NCI-H2081 treated with DMSO at 0.1 percent for 48 hours (cell line): Measurements from ENCODE around the gene KIZ.

Experiments
- DNase-seq: peaks from one replicate; lab custom pipeline; 2025; lab: John Stamatoyannopoulos, UW

KIZ gene

GRCh38 chr20:21266191-21266536 lies 140.3 kb downstream of the KIZ start:
- no peak for DNase-seq

- DNase-seq, result no peak
Measured at GRCh38 chr20:21269772-21270171, 143.9 kb downstream of the KIZ start.

- no peak for DNase-seq
Measured at GRCh38 chr20:21270806-21271205, 144.9 kb downstream of the KIZ start.

- DNase-seq, result no peak
Measured at GRCh38 chr20:21272279-21272678, 146.4 kb downstream of the KIZ start.

GRCh38 chr20:21272679-21273078 lies 146.8 kb downstream of the KIZ start:
- no peak for DNase-seq

GRCh38 chr20:21273755-21274386 lies 148.0 kb downstream of the KIZ start:
- no peak for DNase-seq

GRCh38 chr20:21278829-21279228 lies 152.9 kb downstream of the KIZ start:
- no peak for DNase-seq

GRCh38 chr20:21279706-21280521 lies 154.0 kb downstream of the KIZ start:
- no peak for DNase-seq

GRCh38 chr20:21280522-21281016 lies 154.7 kb downstream of the KIZ start:
- DNase-seq, result no peak

GRCh38 chr20:21286775-21287174 lies 160.9 kb downstream of the KIZ start:
- no peak for DNase-seq

- DNase-seq, result no peak
Measured at GRCh38 chr20:21288587-21289370, 162.9 kb downstream of the KIZ start.

- no peak for DNase-seq
Measured at GRCh38 chr20:21289651-21290050, 163.8 kb downstream of the KIZ start.

- DNase-seq, result no peak
Measured at GRCh38 chr20:21291026-21291425, 165.1 kb downstream of the KIZ start.

GRCh38 chr20:21294755-21295154 lies 168.9 kb downstream of the KIZ start:
- DNase-seq, result no peak
